Erythroblast (primary cell): ENCODE data around the gene BRD3OS.

Experiments used
- GATA1 ChIP-seq: IDR thresholded peaks from 2 replicates; pipeline ENCODE4 v1.6.1; 2011; ENCODE audit warnings: low read depth, mild to moderate bottlenecking, control low read depth, low read length, moderate library complexity
- POLR2A ChIP-seq: IDR thresholded peaks from 2 replicates; pipeline ENCODE4 v1.6.1; 2011; ENCODE audit warnings: mild to moderate bottlenecking, low read length

DNA sequence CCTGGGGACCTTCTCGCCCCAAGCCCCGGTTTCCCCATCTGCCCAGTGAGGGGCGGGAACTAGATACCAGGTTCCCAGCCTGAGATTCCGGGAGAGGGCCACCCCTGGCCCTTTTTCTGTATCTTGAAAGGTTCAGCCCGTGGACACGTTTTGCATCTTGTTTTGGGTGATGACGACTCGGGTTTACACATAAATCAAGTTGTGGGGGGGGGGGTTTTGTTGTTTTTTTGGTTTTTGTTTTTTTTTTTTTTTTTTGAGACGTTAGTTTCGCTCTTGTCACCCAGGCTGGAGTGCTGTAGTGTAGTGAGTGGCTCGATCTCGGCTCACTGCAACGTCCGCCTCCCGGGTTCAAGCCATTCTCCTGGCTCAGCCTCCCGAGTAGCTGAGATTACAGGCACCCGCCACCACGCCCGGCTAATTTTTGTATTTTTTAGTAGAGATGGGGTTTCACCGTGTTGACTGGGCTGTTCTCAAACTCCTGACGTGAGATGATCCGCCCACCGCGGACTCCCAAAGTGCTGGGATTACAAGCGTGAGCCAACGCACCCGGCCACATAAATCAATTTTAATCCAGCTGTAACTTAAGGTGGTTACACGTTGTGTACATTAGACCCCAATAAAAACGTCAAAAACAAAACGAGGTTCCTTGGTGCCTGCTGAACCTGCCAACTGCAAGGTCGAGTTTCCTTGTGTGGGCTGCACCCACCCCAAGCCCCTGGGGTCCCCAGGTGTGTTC, 43.6 kb downstream of the BRD3OS start:
- TF ChIP-seq POLR2A (no peak), GATA1 (no peak)
